T-cell (primary cell): ENCODE results near the gene ADAM12. TPM values are rescaled to one million over a fixed set of nuclear protein-coding genes. Genes with fewer than 3 reads are reported as not detected.

ENCODE experiments used
- ATAC-seq, 4 experiments: fragments of 200-7000 bp in 3 of 4; fragments of 150-1000 bp in 1 of 4; cut with Tn5 transposase; replicated peaks in 1 of 4; 1 replicate in 3 of 4; 2 replicates in 1 of 4; pipeline ENCODE4 v1.10.0; 2021; ENCODE audit warnings: moderate library complexity in 3 of 4, mild to moderate bottlenecking in 2 of 4, moderate number of reproducible peaks in 1 of 4
- CTCF ChIA-PET, 2 donors: fragments of 300-600 bp; sonication (Branson Sonifier 250); formaldehyde crosslinking; loops; one replicate each; lab custom pipeline; 2022; ENCODE audit warnings: antibody characterized with exemption in 2 of 2; lab: Charles Lee
- POLR2A ChIA-PET, 2 donors: fragments of 300-600 bp; sonication (Branson Sonifier 250); formaldehyde crosslinking; loops; one replicate each; lab custom pipeline; 2022; ENCODE audit warnings: antibody characterized with exemption in 2 of 2; lab: Charles Lee
- DNase-seq, 35 experiments: peaks; one replicate each; pipeline versions ENCODE4 v3.0.0 to v3.0.0-alpha.2; 2013 to 2023
- H3K27ac ChIP-seq: one replicate; pipeline ENCODE4 v1.5.1; 2013; ENCODE audit warnings: low read length
- H3K27me3 ChIP-seq, 2 experiments: replicated peaks in 1 of 2; 1 replicate in 1 of 2; 2 replicates in 1 of 2; pipeline versions ENCODE4 v1.6.1 to v1.7.0; 2013; ENCODE audit warnings: low read length in 1 of 2, mixed read lengths in 1 of 2; ENCODE audit not compliant: control insufficient read depth in 2 of 2, insufficient read depth in 2 of 2; ENCODE audit errors: extremely low read depth in 1 of 2
- H3K36me3 ChIP-seq, 2 donors: 1 replicate in 1 of 2; 2 replicates in 1 of 2; pipeline versions ENCODE4 v1.6.1 to v1.7.0; 2013; ENCODE audit warnings: low read length in 1 of 2; ENCODE audit not compliant: control insufficient read depth in 2 of 2, insufficient read depth in 1 of 2; ENCODE audit errors: extremely low read depth in 1 of 2
- H3K4me1 ChIP-seq, 2 experiments: 1 replicate in 1 of 2; 2 replicates in 1 of 2; pipeline versions ENCODE4 v1.6.1 to v1.7.0; 2013; ENCODE audit warnings: low read length in 2 of 2, mixed read lengths in 1 of 2; ENCODE audit not compliant: insufficient read depth in 2 of 2, control insufficient read depth in 1 of 2; ENCODE audit errors: extremely low read depth in 1 of 2
- H3K4me3 ChIP-seq, 2 donors: 1 replicate in 1 of 2; 2 replicates in 1 of 2; pipeline versions ENCODE4 v1.5.1 to v1.7.0; 2013; ENCODE audit warnings: mild to moderate bottlenecking in 2 of 2, low read length in 1 of 2, moderate library complexity in 1 of 2; ENCODE audit not compliant: control insufficient read depth in 1 of 2; ENCODE audit errors: extremely low read depth in 1 of 2
- H3K9me3 ChIP-seq: 2 replicates; pipeline ENCODE4 v1.7.0; 2013
- H3K27ac Mint-ChIP-seq, 2 donors: one replicate each; pipeline ENCODE4 v1.8.0; 2020 to 2021; ENCODE audit warnings: mild to moderate bottlenecking in 2 of 2, mixed read lengths in 2 of 2
- H3K27me3 Mint-ChIP-seq, 2 donors: one replicate each; pipeline ENCODE4 v1.8.0; 2021 to 2022; ENCODE audit warnings: mixed read lengths in 2 of 2
- H3K36me3 Mint-ChIP-seq: one replicate; pipeline ENCODE4 v1.8.0; 2021; ENCODE audit warnings: mixed read lengths
- H3K4me1 Mint-ChIP-seq, 3 donors: one replicate each; pipeline ENCODE4 v1.8.0; 2020 to 2022; ENCODE audit warnings: mixed read lengths in 3 of 3, mild to moderate bottlenecking in 1 of 3
- H3K4me3 Mint-ChIP-seq, 3 donors: one replicate each; pipeline ENCODE4 v1.8.0; 2020 to 2022; ENCODE audit warnings: mild to moderate bottlenecking in 3 of 3, mixed read lengths in 3 of 3, moderate library complexity in 3 of 3
- H3K9me3 Mint-ChIP-seq, 3 donors: one replicate each; pipeline ENCODE4 v1.8.0; 2020 to 2022; ENCODE audit warnings: mixed read lengths in 3 of 3
- WGBS: methylation state at CpG from one replicate; pipeline ENCODE4 v1.1.5; 2013; ENCODE audit warnings: missing lambda C conversion rate; ENCODE audit not compliant: insufficient coverage; 5-methylcytosine and 5-hydroxymethylcytosine counted together
- total RNA-seq, 35 experiments: library from RNA in 6 of 35; stranded (reverse) in 6 of 35; fragments of 120-200 nt in 1 of 35; gene quantifications; one replicate each; pipeline versions ENCODE4 v1.2.1 to v1.2.4 and lab custom pipeline; 2013 to 2026

The ADAM12 gene
- total RNA-seq, 5 donors from 2014 or later (not counting 1 experiment from before 2014, with no cell fraction given), result 0.35 to 5.7 (median 1.2) TPM

GRCh38 chr10:126161691-126162090, 226.6 kb downstream of the ADAM12 start:
- whole genome bisulfite sequencing, result 100% methylated on average over 1 of the region's 5 CpGs
- no peak overlapping the region for H3K27ac ChIP-seq
- H3K27me3 ChIP-seq, result peaks cover 0 to 5% of the 10 kb centered on the region in 2 experiments
- ATAC-seq (no peak), DNase-seq (no peak)
- Mint-ChIP-seq H3K4me1 (no peaks in the 10 kb centered on the region), H3K36me3 (no peaks in the 10 kb centered on the region), H3K9me3 (no peaks in the 10 kb centered on the region), H3K4me3 (no peak overlapping the region), H3K27ac (no peak overlapping the region), H3K27me3 (peaks cover 3 to 7% of the 10 kb centered on the region in 2 donors)
- no peaks in the 10 kb centered on the region for H3K36me3 ChIP-seq
- ChIA-PET CTCF (no interaction called here), POLR2A (no interaction called here)
- no peaks in the 10 kb centered on the region for H3K9me3 ChIP-seq
- H3K4me3 ChIP-seq, result no peak overlapping the region
- H3K4me1 ChIP-seq, result peaks cover 0 to 3% of the 10 kb centered on the region in 2 experiments

- H3K9me3 ChIP-seq, result no peaks in the 10 kb centered on the region
- no peaks in the 10 kb centered on the region for H3K36me3 Mint-ChIP-seq
- CTCF ChIA-PET, result no interaction called here
- H3K4me3 Mint-ChIP-seq, result no peak overlapping the region
- no peak overlapping the region for H3K4me3 ChIP-seq
- no peak overlapping the region for H3K27ac Mint-ChIP-seq
- peaks cover 0 to 8% of the 10 kb centered on the region in 2 experiments for H3K27me3 ChIP-seq
- no peak overlapping the region for H3K27ac ChIP-seq
- DNase-seq, result no peak
- H3K9me3 Mint-ChIP-seq, result no peaks in the 10 kb centered on the region
- ATAC-seq, result no peak
- POLR2A ChIA-PET, result no interaction called here
- 97% methylated on average over 6 of the region's 10 CpGs for WGBS
- peaks cover 0 to 5% of the 10 kb centered on the region in 2 experiments for H3K4me1 ChIP-seq
- no peaks in the 10 kb centered on the region for H3K36me3 ChIP-seq
- peaks cover 0 to 3% (median 0%) of the 10 kb centered on the region in 3 donors for H3K4me1 Mint-ChIP-seq
- H3K27me3 Mint-ChIP-seq, result peaks cover 6 to 7% of the 10 kb centered on the region in 2 donors
These were observed 227.2 kb downstream of the ADAM12 start for GRCh38 chr10:126160971-126161630.

- Histone ChIP-seq H3K36me3 (no peaks in the 10 kb centered on the region), H3K4me1 (peaks cover 0 to 5% of the 10 kb centered on the region in 2 experiments), H3K27me3 (peaks cover 0 to 8% of the 10 kb centered on the region in 2 experiments), H3K27ac (no peak overlapping the region), H3K9me3 (no peaks in the 10 kb centered on the region), H3K4me3 (no peak overlapping the region)
- Mint-ChIP-seq H3K27me3 (peaks cover 6 to 9% of the 10 kb centered on the region in 2 donors), H3K4me1 (peaks cover 0 to 6% (median 0%) of the 10 kb centered on the region in 3 donors), H3K36me3 (no peaks in the 10 kb centered on the region), H3K9me3 (no peaks in the 10 kb centered on the region), H3K4me3 (no peak overlapping the region), H3K27ac (no peak overlapping the region)
- no peak for ATAC-seq
- DNase-seq, result no peak
- WGBS, result 66% methylated on average over 5 of the region's 5 CpGs
- ChIA-PET POLR2A (no interaction called here), CTCF (no interaction called here)
These were observed 227.7 kb downstream of the ADAM12 start for GRCh38 chr10:126160571-126160970.

- Mint-ChIP-seq H3K4me1 (peaks cover 0 to 6% (median 0%) of the 10 kb centered on the region in 3 donors), H3K4me3 (no peak overlapping the region), H3K27ac (peak overlapping the region in 1 of 2 donors; percentile 50), H3K27me3 (peaks cover 6 to 11% of the 10 kb centered on the region in 2 donors), H3K36me3 (no peaks in the 10 kb centered on the region), H3K9me3 (no peaks in the 10 kb centered on the region)
- H3K36me3 ChIP-seq, result no peaks in the 10 kb centered on the region
- H3K4me1 ChIP-seq, result peaks cover 0 to 5% of the 10 kb centered on the region in 2 experiments
- ATAC-seq (no peak), DNase-seq (no peak)
- ChIA-PET CTCF (no interaction called here), POLR2A (no interaction called here)
- 74% methylated on average over 16 of the region's 20 CpGs for WGBS
- no peaks in the 10 kb centered on the region for H3K9me3 ChIP-seq
- no peak overlapping the region for H3K4me3 ChIP-seq
- H3K27ac ChIP-seq, result no peak overlapping the region
- H3K27me3 ChIP-seq, result peaks cover 0 to 8% of the 10 kb centered on the region in 2 experiments
These were observed 230.0 kb downstream of the ADAM12 start for GRCh38 chr10:126158133-126158892.

- DNase-seq (no peak), ATAC-seq (no peak)
- ChIA-PET POLR2A (no interaction called here), CTCF (no interaction called here)
- WGBS, result 50% methylated on average over 2 of the region's 5 CpGs
- peaks cover 0 to 5% of the 10 kb centered on the region in 2 experiments for H3K4me1 ChIP-seq
- Mint-ChIP-seq H3K36me3 (no peaks in the 10 kb centered on the region), H3K27me3 (peaks cover 6 to 11% of the 10 kb centered on the region in 2 donors), H3K9me3 (no peaks in the 10 kb centered on the region), H3K4me1 (peaks cover 0 to 6% (median 0%) of the 10 kb centered on the region in 3 donors), H3K27ac (no peak overlapping the region), H3K4me3 (no peak overlapping the region)
- H3K4me3 ChIP-seq, result no peak overlapping the region
- no peaks in the 10 kb centered on the region for H3K36me3 ChIP-seq
- peaks cover 0 to 8% of the 10 kb centered on the region in 2 experiments for H3K27me3 ChIP-seq
- H3K9me3 ChIP-seq, result no peaks in the 10 kb centered on the region
- no peak overlapping the region for H3K27ac ChIP-seq
These were observed 231.1 kb downstream of the ADAM12 start for GRCh38 chr10:126157189-126157588.

GRCh38 chr10:126156503-126156902, 231.8 kb downstream of the ADAM12 start:
- Mint-ChIP-seq H3K9me3 (peaks cover 0 to 2% (median 0%) of the 10 kb centered on the region in 3 donors), H3K4me1 (peaks cover 0 to 6% (median 0%) of the 10 kb centered on the region in 3 donors), H3K36me3 (no peaks in the 10 kb centered on the region), H3K27ac (no peak overlapping the region), H3K27me3 (peaks cover 6 to 11% of the 10 kb centered on the region in 2 donors), H3K4me3 (no peak overlapping the region)
- H3K27me3 ChIP-seq, result peaks cover 0 to 8% of the 10 kb centered on the region in 2 experiments
- no peak overlapping the region for H3K27ac ChIP-seq
- no peaks in the 10 kb centered on the region for H3K36me3 ChIP-seq
- peaks cover 0 to 5% of the 10 kb centered on the region in 2 experiments for H3K4me1 ChIP-seq
- no peak for DNase-seq
- POLR2A ChIA-PET, result no interaction called here
- H3K9me3 ChIP-seq, result no peaks in the 10 kb centered on the region
- 80% methylated on average over 1 of the region's 6 CpGs for WGBS
- no peak for ATAC-seq
- CTCF ChIA-PET, result no interaction called here
- no peak overlapping the region for H3K4me3 ChIP-seq
